ENCODE results near the gene MTFR1L.

GRCh38 chr1:25848531-25848930 is 28.8 kb downstream of the MTFR1L start:
- no peak for TF ChIP-seq CTCF (IDR thresholded peaks at IDR 0.05; ENCODE audit: insufficient read depth, low read depth, low read length)
- TF ChIP-seq EZH2 (IDR thresholded peaks at IDR 0.05; ENCODE audit: insufficient read depth, low read length), result no peak
